Mucosa of descending colon (tissue), 3 donors: ENCODE measurements around the gene SFXN5. TPM values are rescaled to one million over a fixed set of nuclear protein-coding genes. Genes with fewer than 3 reads are reported as not detected.

Experiments used
- ATAC-seq: fragments of 200-7000 bp; cut with Tn5 transposase; one replicate; pipeline ENCODE4 v1.9.1; 2020; ENCODE audit warnings: mild to moderate bottlenecking, moderate library complexity
- DNase-seq, 3 donors: peaks; one replicate each; pipeline ENCODE4 v3.0.0-alpha.2; 2020
- H3K36me3 ChIP-seq: fragments of 200-600 bp; one replicate; pipeline ENCODE4 v1.8.0; 2021; ENCODE audit warnings: low read depth, mild to moderate bottlenecking
- H3K4me1 ChIP-seq: fragments of 200-600 bp; one replicate; pipeline ENCODE4 v1.8.0; 2021; ENCODE audit warnings: low read depth, mild to moderate bottlenecking
- H3K4me3 ChIP-seq: fragments of 200-600 bp; one replicate; pipeline ENCODE4 v1.8.0; 2021; ENCODE audit warnings: mild to moderate bottlenecking
- H3K9me3 ChIP-seq: fragments of 200-600 bp; one replicate; pipeline ENCODE4 v1.8.0; 2021; ENCODE audit warnings: mild to moderate bottlenecking
- CTCF ChIP-seq: fragments of 200-600 bp; IDR thresholded peaks from one replicate; pipeline ENCODE4 v1.8.0; 2022; ENCODE audit warnings: antibody characterized with exemption, mild to moderate bottlenecking
- intact Hi-C, 2 donors: fragments of 100-400 bp; cut with DNase I in 1 of 2; cut with micrococcal nuclease in 1 of 2; formaldehyde crosslinking; loops; one replicate each; pipeline versions ENCODE4 v1.11.0 to v1.11.1; 2022; cut with DNase I, micrococcal nuclease
- total RNA-seq, 3 donors: library from RNA; stranded (reverse); fragmentation: NEBNext Ultra II Directional in 2 of 3; extraction: Animal tissue kit (Norgen Biotek cat#: 25700) in 2 of 3; gene quantifications; one replicate each; pipeline versions ENCODE4 v1.2.1 to v1.2.4, GENCODE V29; 2021 to 2023
- donor health status: DM: no; HTN: no; CAD: no; lungs with moderate emphysema.
- donor health status: DM: no; HTN: no; CAD: no.
- donor health status: DM: no; HTN: yes; CAD: no.

Gene SFXN5
- total RNA-seq, 3 donors from 2014 or later: 22.2 to 30.9 (median 27.5) TPM

- intact Hi-C loops: loop anchor here in 1 of 2 donors (5.0 kb wide), 1 partner anchor 170 kb away; no protein-coding TSS in a partner anchor
- no peak for TF ChIP-seq CTCF
- ATAC-seq (no peak), DNase-seq (no peak)
- Histone ChIP-seq H3K4me3 (no peak overlapping the region), H3K4me1 (no peaks in the 10 kb centered on the region), H3K9me3 (no peaks in the 10 kb centered on the region), H3K36me3 (no peaks in the 10 kb centered on the region)
Observed at GRCh38 chr2:72991980-72992733, 79.4 kb downstream of the SFXN5 start.

DNA sequence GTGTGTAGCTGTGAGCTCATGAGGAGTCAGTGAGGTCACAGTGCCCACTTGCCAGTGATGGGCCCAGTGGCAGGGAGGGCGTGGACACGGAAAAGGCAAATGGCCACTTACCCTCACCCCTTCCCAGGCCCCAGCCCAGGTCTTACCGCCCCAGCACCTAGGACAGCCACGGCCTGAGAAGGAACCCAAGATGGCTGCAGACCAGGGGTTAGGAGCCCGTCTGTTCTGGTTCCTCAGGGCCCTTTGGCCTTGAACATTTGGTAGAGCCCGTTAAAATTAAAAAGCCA is 80.1 kb downstream of the SFXN5 start:
- Histone ChIP-seq H3K9me3 (no peaks in the 10 kb centered on the region), H3K36me3 (no peaks in the 10 kb centered on the region), H3K4me1 (no peaks in the 10 kb centered on the region), H3K4me3 (no peak overlapping the region)
- DNase-seq (no peak), ATAC-seq (no peak)
- intact Hi-C loops: loop anchor here in 1 of 2 donors (5.0 kb wide), 1 partner anchor 171 kb away; no protein-coding TSS in a partner anchor
- TF ChIP-seq CTCF: no peak

- Histone ChIP-seq H3K4me3 (no peak overlapping the region), H3K36me3 (no peaks in the 10 kb centered on the region), H3K4me1 (no peaks in the 10 kb centered on the region), H3K9me3 (no peaks in the 10 kb centered on the region)
- intact Hi-C loops: loop anchor here in 1 of 2 donors (5.0 kb wide), 1 partner anchor 171 kb away; no protein-coding TSS in a partner anchor
- DNase-seq: no peak
- ATAC-seq: no peak
- no peak for TF ChIP-seq CTCF
Observed at GRCh38 chr2:72990695-72991438, 80.6 kb downstream of the SFXN5 start.

DNA sequence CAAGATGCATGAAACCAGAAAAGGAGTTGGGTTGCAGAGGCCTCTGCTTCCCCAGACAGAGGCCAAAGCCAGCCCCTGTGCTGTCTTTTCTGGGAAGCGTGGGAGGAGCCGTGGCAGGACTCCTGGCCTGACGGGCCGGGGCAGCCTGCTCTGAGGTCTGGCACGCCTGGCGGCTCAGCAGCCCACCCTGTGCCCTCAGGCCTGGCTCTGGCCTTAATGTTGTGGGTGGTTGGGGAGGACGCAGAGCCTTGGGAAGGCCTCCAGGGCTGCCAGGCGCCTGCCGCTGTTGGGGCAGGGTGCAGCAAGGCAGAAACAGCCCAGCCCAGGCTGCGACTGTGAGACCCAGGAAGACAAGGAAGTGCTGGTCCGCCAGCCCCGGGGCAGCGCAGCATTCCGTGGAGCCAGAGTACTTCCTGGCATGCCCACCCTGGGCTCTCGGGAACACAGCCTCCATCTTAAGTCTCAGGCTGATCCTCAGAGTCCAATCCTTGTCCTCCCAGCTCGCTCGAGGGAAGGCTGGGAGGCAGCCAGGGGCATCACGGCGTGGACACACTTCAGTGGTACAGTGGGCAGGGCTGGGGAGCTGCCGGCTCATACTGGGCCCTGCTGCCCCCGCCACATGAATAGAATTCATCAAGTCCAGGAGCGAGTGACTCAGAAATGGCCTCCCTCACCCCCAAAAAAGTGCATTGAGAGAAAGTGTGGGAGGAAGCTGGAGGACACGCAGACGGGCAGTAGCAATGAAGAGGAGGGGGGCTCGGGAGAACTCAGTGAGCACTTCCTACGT is 81.5 kb downstream of the SFXN5 start:
- H3K4me3 ChIP-seq: no peak overlapping the region
- no peaks in the 10 kb centered on the region for H3K36me3 ChIP-seq
- no peaks in the 10 kb centered on the region for H3K4me1 ChIP-seq
- TF ChIP-seq CTCF: no peak
- DNase-seq: no peak
- H3K9me3 ChIP-seq: no peaks in the 10 kb centered on the region
- ATAC-seq: no peak
- intact Hi-C loops: loop anchor here in 1 of 2 donors (5.0 kb wide), 1 partner anchor 172 kb away; no protein-coding TSS in a partner anchor

DNA sequence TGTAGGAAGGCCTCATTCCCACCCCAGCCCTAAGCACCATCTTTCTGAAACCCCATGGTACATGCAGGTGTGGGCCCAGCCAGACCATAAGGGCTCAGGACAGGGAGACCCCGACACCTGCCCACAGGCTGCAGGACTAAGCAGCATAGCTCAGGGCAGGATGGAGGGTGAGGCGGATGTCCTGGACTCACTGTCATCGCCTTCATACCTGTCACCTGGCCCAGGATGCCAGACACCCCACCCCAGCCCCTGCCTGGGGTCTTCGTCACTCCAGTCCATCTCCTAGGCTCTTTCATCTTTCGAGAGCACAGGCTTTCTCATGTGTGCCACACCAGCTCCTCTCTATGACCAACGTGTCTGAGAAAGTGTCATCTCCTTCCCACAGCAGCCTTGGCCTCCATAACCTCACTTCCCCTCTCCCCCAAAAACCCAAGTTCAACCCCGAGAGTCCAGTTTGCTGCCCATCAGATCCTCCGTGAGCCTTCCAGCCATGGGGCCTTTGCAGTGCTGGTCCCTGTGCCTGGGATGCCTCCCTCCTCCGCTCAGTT is 82.7 kb downstream of the SFXN5 start:
- Histone ChIP-seq H3K9me3 (no peaks in the 10 kb centered on the region), H3K4me3 (no peak overlapping the region), H3K36me3 (no peaks in the 10 kb centered on the region), H3K4me1 (no peaks in the 10 kb centered on the region)
- intact Hi-C loops: no loop called here
- ATAC-seq: no peak
- no peak for TF ChIP-seq CTCF
- no peak for DNase-seq
